Muscle layer of colon (tissue), 2 donors: ENCODE results near the gene CNTNAP2.

ENCODE experiments used
- H3K27ac ChIP-seq: one replicate; pipeline ENCODE4 v1.7.0; 2013; ENCODE audit warnings: low read depth, mild to moderate bottlenecking, low read length, moderate library complexity
- H3K27me3 ChIP-seq, 2 donors: one replicate each; pipeline ENCODE4 v1.7.0; 2013; ENCODE audit warnings: low read length in 2 of 2, mild to moderate bottlenecking in 2 of 2; ENCODE audit not compliant: insufficient read depth in 2 of 2, control insufficient read depth in 1 of 2
- H3K36me3 ChIP-seq: one replicate; pipeline ENCODE4 v1.7.0; 2013; ENCODE audit warnings: mild to moderate bottlenecking, low read length; ENCODE audit not compliant: insufficient read depth
- H3K4me1 ChIP-seq: one replicate; pipeline ENCODE4 v1.7.0; 2013; ENCODE audit warnings: mild to moderate bottlenecking, low read length; ENCODE audit not compliant: insufficient read depth
- H3K4me3 ChIP-seq, 2 donors: one replicate each; pipeline ENCODE4 v1.7.0; 2013; ENCODE audit warnings: low read length in 2 of 2, low read depth in 1 of 2, mild to moderate bottlenecking in 1 of 2, moderate library complexity in 1 of 2
- H3K9ac ChIP-seq: one replicate; pipeline ENCODE4 v1.7.0; 2013; ENCODE audit warnings: low read length
- H3K9me3 ChIP-seq: one replicate; pipeline ENCODE4 v1.7.0; 2013; ENCODE audit warnings: mild to moderate bottlenecking, low read length
- donor health status: abdominal sarcoma.
- donor health status: Adenocarcinoma of cecum.

Gene CNTNAP2

DNA sequence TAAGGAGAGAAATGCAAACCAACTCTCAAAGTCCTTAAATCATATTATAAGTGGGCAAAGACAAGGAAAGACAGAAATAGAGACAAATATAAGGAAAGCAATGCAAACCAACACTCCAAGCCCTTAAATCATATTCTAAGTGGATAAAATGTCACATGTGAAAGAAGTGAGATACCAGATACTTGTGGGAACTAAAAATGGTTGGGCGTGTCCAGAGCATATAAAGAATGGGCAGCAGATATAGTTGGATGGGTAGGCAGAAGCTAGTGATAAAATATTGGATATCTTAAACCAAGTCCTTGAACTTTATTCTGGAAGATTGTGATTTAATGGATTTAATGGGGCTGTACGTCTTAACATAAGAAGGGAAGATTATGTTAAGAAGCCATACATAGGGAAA lies 1408.7 kb downstream of the CNTNAP2 start:
- no peaks in the 10 kb centered on the region for H3K4me1 ChIP-seq
- no peak overlapping the region for H3K27ac ChIP-seq

GRCh38 chr7:147535701-147536111 lies 1419.1 kb downstream of the CNTNAP2 start:
- Histone ChIP-seq H3K9ac (no peak overlapping the region), H3K36me3 (no peaks in the 10 kb centered on the region), H3K27me3 (no peaks in the 10 kb centered on the region), H3K27ac (no peak overlapping the region), H3K4me3 (no peak overlapping the region), H3K9me3 (no peaks in the 10 kb centered on the region), H3K4me1 (no peaks in the 10 kb centered on the region)

More for the DNA sequence above, 1408.7 kb downstream of the CNTNAP2 start:
- Histone ChIP-seq H3K36me3 (no peaks in the 10 kb centered on the region), H3K4me3 (no peak overlapping the region), H3K27me3 (no peaks in the 10 kb centered on the region), H3K9me3 (no peaks in the 10 kb centered on the region), H3K9ac (no peak overlapping the region)

DNA sequence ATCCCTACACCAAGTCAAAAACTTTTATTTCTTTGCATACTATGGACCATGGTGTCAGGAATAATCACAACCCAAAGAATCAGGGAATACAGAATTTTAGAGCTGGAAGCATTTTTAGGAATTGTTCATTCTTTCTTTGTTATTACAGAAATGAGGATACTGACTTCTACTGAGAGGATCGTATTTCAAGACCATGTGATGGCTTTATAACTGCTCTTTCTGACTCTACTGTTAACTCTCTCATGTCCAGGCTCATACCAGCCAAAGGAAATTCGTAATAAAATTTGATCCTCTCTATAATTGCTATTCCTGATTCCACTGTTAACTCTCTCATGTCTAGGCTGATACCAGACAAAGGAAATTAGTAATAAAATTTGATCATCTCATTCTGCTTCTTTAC lies 1423.1 kb downstream of the CNTNAP2 start:
- H3K9ac ChIP-seq, result no peak overlapping the region
- no peak overlapping the region for H3K4me3 ChIP-seq
- no peaks in the 10 kb centered on the region for H3K36me3 ChIP-seq
- H3K27ac ChIP-seq, result no peak overlapping the region
- H3K4me1 ChIP-seq, result no peaks in the 10 kb centered on the region
- no peaks in the 10 kb centered on the region for H3K27me3 ChIP-seq
- H3K9me3 ChIP-seq, result no peaks in the 10 kb centered on the region

GRCh38 chr7:147540743-147541142 lies 1424.1 kb downstream of the CNTNAP2 start:
- H3K27ac ChIP-seq, result no peak overlapping the region
- no peak overlapping the region for H3K4me3 ChIP-seq
- H3K4me1 ChIP-seq, result no peaks in the 10 kb centered on the region
- no peaks in the 10 kb centered on the region for H3K9me3 ChIP-seq
- H3K27me3 ChIP-seq, result no peaks in the 10 kb centered on the region
- H3K36me3 ChIP-seq, result no peaks in the 10 kb centered on the region
- H3K9ac ChIP-seq, result no peak overlapping the region

DNA sequence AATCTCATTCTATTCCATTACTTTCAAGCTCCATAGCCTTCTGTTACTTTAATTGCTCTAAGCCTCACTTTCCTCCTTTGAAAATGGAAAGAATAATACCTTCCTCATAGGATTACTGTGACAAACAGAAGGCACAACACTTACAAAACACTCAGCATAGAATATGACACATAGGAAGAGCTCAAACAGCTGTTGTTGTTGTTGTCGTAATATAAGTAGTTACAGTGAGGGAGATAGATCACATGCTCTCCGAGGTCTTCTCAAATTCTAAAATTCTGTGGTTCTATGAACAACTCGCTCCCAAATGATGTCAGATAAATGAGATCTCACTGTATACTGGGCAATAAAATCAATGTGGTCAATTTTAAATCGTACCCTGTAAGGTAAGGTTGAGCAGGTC lies 1424.7 kb downstream of the CNTNAP2 start:
- H3K27me3 ChIP-seq, result no peaks in the 10 kb centered on the region
- no peak overlapping the region for H3K4me3 ChIP-seq
- H3K36me3 ChIP-seq, result no peaks in the 10 kb centered on the region
- H3K9me3 ChIP-seq, result no peaks in the 10 kb centered on the region
- no peak overlapping the region for H3K9ac ChIP-seq
- H3K4me1 ChIP-seq, result no peaks in the 10 kb centered on the region
- H3K27ac ChIP-seq, result no peak overlapping the region

DNA sequence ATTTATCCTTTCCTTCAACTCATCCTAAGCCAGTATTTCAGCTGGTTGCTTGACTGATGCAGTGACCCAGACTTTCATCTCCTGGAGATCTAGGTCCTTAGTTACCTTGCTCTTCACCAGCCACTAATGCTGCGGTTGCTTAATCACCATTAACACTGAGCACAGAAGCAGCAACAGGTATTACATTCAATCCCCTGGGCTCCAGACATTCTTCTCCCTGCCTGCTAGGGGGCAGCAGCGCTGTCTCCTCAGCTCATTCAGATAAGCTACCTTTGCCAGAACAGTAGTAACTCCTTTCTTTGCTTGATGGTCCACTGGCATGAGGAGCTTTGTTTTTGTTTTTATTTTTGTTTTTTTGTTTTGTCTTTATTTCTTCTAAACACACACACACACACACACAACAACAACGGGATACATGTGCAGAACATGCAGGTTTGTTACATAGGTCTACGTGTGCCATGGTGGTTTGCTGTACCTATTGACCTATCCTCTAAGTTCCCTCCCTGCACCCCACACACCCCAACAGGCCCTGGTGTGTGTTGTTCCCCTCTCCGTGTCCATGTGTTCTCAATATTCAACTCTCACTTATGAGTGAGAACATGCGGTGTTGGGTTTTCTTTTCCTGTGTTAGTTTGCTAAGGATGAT lies 1430.8 kb downstream of the CNTNAP2 start:
- Histone ChIP-seq H3K4me1 (no peaks in the 10 kb centered on the region), H3K27me3 (no peaks in the 10 kb centered on the region), H3K4me3 (no peak overlapping the region), H3K9me3 (no peaks in the 10 kb centered on the region), H3K9ac (no peak overlapping the region), H3K27ac (no peak overlapping the region), H3K36me3 (no peaks in the 10 kb centered on the region)

- Histone ChIP-seq H3K4me1 (no peaks in the 10 kb centered on the region), H3K27ac (no peak overlapping the region), H3K27me3 (no peaks in the 10 kb centered on the region), H3K9me3 (no peaks in the 10 kb centered on the region), H3K36me3 (no peaks in the 10 kb centered on the region), H3K9ac (no peak overlapping the region), H3K4me3 (no peak overlapping the region)
Observed at GRCh38 chr7:147556317-147556716, 1439.7 kb downstream of the CNTNAP2 start.

- no peaks in the 10 kb centered on the region for H3K9me3 ChIP-seq
Observed at GRCh38 chr7:147563669-147564068, 1447.1 kb downstream of the CNTNAP2 start.

GRCh38 chr7:147564786-147565476 lies 1448.3 kb downstream of the CNTNAP2 start:
- Histone ChIP-seq H3K4me1 (no peaks in the 10 kb centered on the region), H3K36me3 (no peaks in the 10 kb centered on the region), H3K27me3 (no peaks in the 10 kb centered on the region), H3K4me3 (no peak overlapping the region), H3K27ac (no peak overlapping the region), H3K9ac (no peak overlapping the region), H3K9me3 (no peaks in the 10 kb centered on the region)

More at GRCh38 chr7:147563669-147564068, 1447.1 kb downstream of the CNTNAP2 start:
- Histone ChIP-seq H3K36me3 (no peaks in the 10 kb centered on the region), H3K4me1 (no peaks in the 10 kb centered on the region), H3K27ac (no peak overlapping the region), H3K4me3 (no peak overlapping the region), H3K27me3 (no peaks in the 10 kb centered on the region), H3K9ac (no peak overlapping the region)

GRCh38 chr7:147567043-147567442 lies 1450.4 kb downstream of the CNTNAP2 start:
- Histone ChIP-seq H3K9ac (no peak overlapping the region), H3K27me3 (no peaks in the 10 kb centered on the region), H3K9me3 (no peaks in the 10 kb centered on the region), H3K27ac (no peak overlapping the region), H3K4me1 (no peaks in the 10 kb centered on the region), H3K36me3 (no peaks in the 10 kb centered on the region), H3K4me3 (no peak overlapping the region)

GRCh38 chr7:147569116-147569913 lies 1452.7 kb downstream of the CNTNAP2 start:
- Histone ChIP-seq H3K9me3 (no peaks in the 10 kb centered on the region), H3K4me3 (no peak overlapping the region), H3K36me3 (no peaks in the 10 kb centered on the region), H3K27ac (no peak overlapping the region), H3K9ac (no peak overlapping the region), H3K4me1 (no peaks in the 10 kb centered on the region), H3K27me3 (no peaks in the 10 kb centered on the region)
